ENCODE measurements around the gene SH3BP1.

DNA sequence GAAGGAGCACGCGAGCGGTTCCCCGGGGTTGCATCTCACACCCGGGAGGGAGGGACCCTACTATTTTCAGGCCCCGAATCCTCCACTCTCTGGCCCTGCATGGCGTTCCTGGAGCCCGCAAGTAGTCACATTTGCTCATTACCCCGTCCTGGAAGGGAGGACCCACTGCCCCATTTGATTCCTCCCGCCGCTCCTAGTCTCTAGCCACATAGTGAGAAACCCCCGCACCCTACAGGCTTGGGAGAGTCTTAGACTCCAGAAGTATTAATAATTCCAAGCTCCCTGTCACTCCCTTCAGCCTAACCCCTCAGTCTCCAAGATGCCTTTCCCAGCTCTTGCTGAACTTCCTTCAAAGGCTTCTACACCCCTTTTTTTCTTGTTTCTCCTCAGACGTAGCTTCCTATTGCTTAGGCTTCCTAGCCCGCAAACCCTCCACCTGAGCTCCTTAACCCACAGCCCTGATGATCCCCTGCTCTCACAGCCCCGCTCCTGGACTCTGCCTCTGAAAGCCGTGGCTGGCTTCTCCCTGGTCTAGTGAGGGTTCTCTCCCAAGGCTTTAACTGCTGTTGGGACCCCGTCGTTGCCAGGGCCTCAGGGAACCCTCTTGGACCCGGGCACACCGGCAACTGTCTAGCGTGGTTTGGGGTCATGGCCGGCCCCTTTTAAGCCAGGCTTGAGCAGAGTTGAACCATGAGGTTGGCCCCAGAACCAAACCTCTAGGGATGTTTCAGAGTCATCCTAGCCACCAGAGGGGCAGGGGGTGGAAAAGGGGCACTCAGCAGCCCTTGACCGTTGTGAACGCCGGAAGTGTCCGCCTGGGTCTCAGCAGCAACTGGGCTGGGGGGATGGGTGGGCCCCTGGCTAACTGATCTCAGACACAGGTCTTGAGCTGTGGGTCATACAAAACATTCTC is 30.0 kb upstream of the SH3BP1 start:
- TF ChIP-seq, protein P1, sequence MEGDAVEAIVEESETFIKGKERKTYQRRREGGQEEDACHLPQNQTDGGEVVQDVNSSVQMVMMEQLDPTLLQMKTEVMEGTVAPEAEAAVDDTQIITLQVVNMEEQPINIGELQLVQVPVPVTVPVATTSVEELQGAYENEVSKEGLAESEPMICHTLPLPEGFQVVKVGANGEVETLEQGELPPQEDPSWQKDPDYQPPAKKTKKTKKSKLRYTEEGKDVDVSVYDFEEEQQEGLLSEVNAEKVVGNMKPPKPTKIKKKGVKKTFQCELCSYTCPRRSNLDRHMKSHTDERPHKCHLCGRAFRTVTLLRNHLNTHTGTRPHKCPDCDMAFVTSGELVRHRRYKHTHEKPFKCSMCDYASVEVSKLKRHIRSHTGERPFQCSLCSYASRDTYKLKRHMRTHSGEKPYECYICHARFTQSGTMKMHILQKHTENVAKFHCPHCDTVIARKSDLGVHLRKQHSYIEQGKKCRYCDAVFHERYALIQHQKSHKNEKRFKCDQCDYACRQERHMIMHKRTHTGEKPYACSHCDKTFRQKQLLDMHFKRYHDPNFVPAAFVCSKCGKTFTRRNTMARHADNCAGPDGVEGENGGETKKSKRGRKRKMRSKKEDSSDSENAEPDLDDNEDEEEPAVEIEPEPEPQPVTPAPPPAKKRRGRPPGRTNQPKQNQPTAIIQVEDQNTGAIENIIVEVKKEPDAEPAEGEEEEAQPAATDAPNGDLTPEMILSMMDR (IDR thresholded peaks at IDR 0.05), result no peak
- no peak for TF ChIP-seq POLR2A (IDR thresholded peaks at IDR 0.05)

Data from right lobe of liver (tissue), 4 donors.